ENCODE data around the gene SLC11A1.
A peak's percentile ranks its signal among the peaks of the same experiment; 100 is the strongest.

Gene SLC11A1

GRCh38 chr2:218405086-218405745 is 23.1 kb downstream of the SLC11A1 start:
- DNase-seq (ENCODE audit: low spot score): no peak

- no peak for DNase-seq (ENCODE audit: low spot score)
Measured at GRCh38 chr2:218405746-218406208, 23.7 kb downstream of the SLC11A1 start.

- DNase-seq (ENCODE audit: low spot score): peak; percentile 92
Measured at GRCh38 chr2:218406209-218406948, 24.3 kb downstream of the SLC11A1 start.

- peak; percentile 36 for DNase-seq (ENCODE audit: low spot score)
Measured at GRCh38 chr2:218406949-218407618, 25.0 kb downstream of the SLC11A1 start.

GRCh38 chr2:218407717-218408116 is 25.6 kb downstream of the SLC11A1 start:
- no peak for DNase-seq (ENCODE audit: low spot score)

GRCh38 chr2:218418321-218418716 is 36.2 kb downstream of the SLC11A1 start:
- DNase-seq (ENCODE audit: low spot score): no peak

GRCh38 chr2:218418717-218419458 is 36.8 kb downstream of the SLC11A1 start, which contains the start of gene VIL1:
VIL1 (plus strand) TSS chr2:218419123; CDS start chr2:218423779, 4,656 bp downstream.
- no peak for DNase-seq (ENCODE audit: low spot score)

- no peak for DNase-seq (ENCODE audit: low spot score)
Measured at GRCh38 chr2:218419630-218420216, 37.6 kb downstream of the SLC11A1 start.

GRCh38 chr2:218421027-218421426 is 39.0 kb downstream of the SLC11A1 start:
- DNase-seq (ENCODE audit: low spot score): no peak

GRCh38 chr2:218422403-218423086 is 40.5 kb downstream of the SLC11A1 start:
- DNase-seq (ENCODE audit: low spot score): no peak

- DNase-seq (ENCODE audit: low spot score): no peak
Measured at GRCh38 chr2:218423584-218423983, 41.5 kb downstream of the SLC11A1 start.

- DNase-seq (ENCODE audit: low spot score): no peak
Measured at GRCh38 chr2:218425531-218425930, 43.5 kb downstream of the SLC11A1 start.

- DNase-seq (ENCODE audit: low spot score): no peak
Measured at GRCh38 chr2:218427741-218428140, 45.7 kb downstream of the SLC11A1 start.

GRCh38 chr2:218428846-218429558 is 46.9 kb downstream of the SLC11A1 start:
- no peak for DNase-seq (ENCODE audit: low spot score)

GRCh38 chr2:218429911-218430692 is 48.0 kb downstream of the SLC11A1 start:
- DNase-seq (ENCODE audit: low spot score): no peak

- DNase-seq (ENCODE audit: low spot score): no peak
Measured at GRCh38 chr2:218430721-218431120, 48.6 kb downstream of the SLC11A1 start.

- DNase-seq (ENCODE audit: low spot score): no peak
Measured at GRCh38 chr2:218431878-218432277, 49.8 kb downstream of the SLC11A1 start.

GRCh38 chr2:218432676-218433365 is 50.7 kb downstream of the SLC11A1 start:
- no peak for DNase-seq (ENCODE audit: low spot score)

- DNase-seq (ENCODE audit: low spot score): no peak
Measured at GRCh38 chr2:218434456-218434855, 52.4 kb downstream of the SLC11A1 start.

Measured in kidney capillary endothelial cell (primary cell).